AG09309 (cell line): ENCODE data around the gene SNAP23.
"Not testable (repeated sequence)": the region's sequence is repeated elsewhere in the genome, so short reads cannot be mapped to it uniquely, and the experiment has no call there.

ENCODE experiments used
- DNase-seq: peaks from one replicate; pipeline ENCODE4 v3.0.0-alpha.2; 2010; ENCODE audit warnings: low read depth
- H3K4me3 ChIP-seq: 2 replicates; pipeline ENCODE4 v1.5.1; 2011; ENCODE audit warnings: mild to moderate bottlenecking, low read depth, low read length, moderate library complexity; ENCODE audit not compliant: control insufficient read depth
- TF ChIP-seq, protein P1 (sequence below): IDR thresholded peaks from 2 replicates; pipeline ENCODE4 v1.5.1; 2011; ENCODE audit warnings: mild to moderate bottlenecking, low read depth, low read length, inconsistent platforms; ENCODE audit not compliant: insufficient read depth, control insufficient read depth; ENCODE audit errors: missing control alignments

Gene SNAP23

DNA sequence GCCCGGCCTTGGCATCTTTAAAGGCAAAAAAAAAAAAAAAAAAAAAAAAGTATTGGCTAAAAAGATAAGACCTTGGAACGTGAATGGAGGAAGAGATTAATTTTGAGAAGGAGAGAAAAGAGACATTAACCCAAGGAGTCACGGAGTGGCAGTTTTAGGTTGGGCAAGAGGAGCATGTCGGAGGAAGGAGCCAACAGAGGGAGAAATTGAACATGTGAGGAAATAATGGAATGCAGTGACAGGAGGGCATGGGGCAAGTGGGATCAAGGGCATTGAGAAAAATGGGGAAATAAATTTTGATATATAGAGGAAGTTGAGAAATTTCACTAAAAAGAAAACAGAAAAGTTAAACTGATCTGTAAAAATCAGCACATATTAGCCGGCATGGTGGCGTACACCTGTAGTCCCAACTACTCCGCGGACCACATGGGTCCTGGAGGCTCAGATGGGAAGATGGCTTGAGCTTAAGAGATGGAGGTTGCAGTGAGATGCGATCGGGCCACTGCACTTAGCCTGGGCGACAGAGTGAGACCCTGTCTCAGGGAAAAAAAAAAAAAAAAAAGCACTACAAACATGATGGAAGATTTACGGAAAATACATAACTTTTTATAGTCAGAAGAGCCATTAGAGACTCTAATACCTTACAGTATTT, 54.4 kb downstream of the SNAP23 start:
- peak overlapping the region; percentile 85 for H3K4me3 ChIP-seq
- no peak for DNase-seq
- TF ChIP-seq, protein P1, sequence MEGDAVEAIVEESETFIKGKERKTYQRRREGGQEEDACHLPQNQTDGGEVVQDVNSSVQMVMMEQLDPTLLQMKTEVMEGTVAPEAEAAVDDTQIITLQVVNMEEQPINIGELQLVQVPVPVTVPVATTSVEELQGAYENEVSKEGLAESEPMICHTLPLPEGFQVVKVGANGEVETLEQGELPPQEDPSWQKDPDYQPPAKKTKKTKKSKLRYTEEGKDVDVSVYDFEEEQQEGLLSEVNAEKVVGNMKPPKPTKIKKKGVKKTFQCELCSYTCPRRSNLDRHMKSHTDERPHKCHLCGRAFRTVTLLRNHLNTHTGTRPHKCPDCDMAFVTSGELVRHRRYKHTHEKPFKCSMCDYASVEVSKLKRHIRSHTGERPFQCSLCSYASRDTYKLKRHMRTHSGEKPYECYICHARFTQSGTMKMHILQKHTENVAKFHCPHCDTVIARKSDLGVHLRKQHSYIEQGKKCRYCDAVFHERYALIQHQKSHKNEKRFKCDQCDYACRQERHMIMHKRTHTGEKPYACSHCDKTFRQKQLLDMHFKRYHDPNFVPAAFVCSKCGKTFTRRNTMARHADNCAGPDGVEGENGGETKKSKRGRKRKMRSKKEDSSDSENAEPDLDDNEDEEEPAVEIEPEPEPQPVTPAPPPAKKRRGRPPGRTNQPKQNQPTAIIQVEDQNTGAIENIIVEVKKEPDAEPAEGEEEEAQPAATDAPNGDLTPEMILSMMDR = no peak

DNA sequence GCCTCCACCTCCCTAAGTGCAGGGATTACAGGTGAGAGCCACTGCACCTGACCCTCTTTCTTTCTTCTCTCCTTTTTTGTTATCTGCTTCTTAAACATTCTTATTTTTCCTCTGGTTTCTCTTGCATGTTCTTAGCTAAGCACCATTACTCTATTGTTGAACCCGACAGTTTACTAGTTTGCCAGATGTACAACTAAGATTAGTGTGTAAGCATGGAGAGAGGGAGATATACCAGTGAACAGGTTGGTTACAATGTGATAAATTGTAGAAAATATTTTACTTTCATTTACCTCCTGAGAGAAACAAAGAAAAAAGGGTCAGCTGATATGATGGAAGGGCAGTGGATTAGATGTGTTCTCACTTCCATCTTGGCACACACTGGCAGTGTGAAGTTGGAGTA, 58.1 kb downstream of the SNAP23 start:
- no peak for DNase-seq
- TF ChIP-seq, protein P1 = no peak
- no peak overlapping the region for H3K4me3 ChIP-seq

DNA sequence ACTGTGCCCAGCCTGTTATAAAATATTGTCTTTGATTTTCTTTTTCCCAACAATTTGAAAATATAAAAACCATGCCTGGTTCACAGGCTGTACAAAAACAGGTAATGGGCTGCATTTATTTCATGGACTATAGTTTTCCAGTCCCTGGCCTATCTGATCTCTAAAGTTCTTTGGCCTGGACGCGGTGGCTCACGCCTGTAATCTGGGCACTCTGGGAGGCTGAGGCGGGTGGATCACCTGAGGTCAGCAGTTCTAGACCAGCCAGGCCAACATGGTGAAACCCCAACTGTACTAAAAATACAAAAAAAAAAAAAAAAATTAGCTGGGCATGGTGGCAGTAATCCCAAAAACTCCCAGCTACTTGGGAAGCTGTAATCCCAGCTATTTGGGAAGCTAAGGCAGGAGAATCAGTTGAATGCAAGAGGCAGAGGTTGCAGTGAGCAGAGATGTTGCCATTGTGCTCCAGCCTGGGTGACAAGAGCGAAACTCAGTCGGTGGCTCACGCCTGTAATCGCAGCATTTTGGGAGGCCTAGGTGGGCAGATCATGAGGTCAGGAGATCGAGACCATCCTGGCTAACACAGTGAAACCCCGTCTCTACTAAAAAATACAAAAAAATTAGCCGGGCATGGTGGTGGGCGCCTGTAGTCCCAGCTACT, 61.2 kb downstream of the SNAP23 start:
- DNase-seq, H3K4me3 ChIP-seq: not testable (repeated sequence)

DNA sequence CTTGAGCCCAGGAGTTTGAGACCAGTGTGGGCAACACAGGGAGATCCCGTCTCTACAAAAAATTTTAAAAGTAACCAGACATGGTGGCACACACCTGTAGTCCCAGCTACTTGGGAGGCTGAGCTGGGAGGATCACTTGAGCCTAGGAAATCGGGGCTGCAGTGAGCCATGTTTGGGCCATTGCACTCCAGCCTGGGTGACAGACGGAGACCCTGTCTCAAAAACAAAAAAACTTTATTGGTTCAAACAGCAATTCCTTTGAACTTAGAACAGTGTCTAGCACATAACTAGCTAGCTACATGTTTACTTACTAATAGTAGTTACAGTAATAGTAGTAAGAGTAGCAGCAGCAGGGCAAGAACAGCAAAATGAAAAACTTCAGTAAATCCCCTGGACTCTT, 63.3 kb downstream of the SNAP23 start:
- DNase-seq = no peak
- H3K4me3 ChIP-seq = no peak overlapping the region
- TF ChIP-seq, protein P1 = no peak

DNA sequence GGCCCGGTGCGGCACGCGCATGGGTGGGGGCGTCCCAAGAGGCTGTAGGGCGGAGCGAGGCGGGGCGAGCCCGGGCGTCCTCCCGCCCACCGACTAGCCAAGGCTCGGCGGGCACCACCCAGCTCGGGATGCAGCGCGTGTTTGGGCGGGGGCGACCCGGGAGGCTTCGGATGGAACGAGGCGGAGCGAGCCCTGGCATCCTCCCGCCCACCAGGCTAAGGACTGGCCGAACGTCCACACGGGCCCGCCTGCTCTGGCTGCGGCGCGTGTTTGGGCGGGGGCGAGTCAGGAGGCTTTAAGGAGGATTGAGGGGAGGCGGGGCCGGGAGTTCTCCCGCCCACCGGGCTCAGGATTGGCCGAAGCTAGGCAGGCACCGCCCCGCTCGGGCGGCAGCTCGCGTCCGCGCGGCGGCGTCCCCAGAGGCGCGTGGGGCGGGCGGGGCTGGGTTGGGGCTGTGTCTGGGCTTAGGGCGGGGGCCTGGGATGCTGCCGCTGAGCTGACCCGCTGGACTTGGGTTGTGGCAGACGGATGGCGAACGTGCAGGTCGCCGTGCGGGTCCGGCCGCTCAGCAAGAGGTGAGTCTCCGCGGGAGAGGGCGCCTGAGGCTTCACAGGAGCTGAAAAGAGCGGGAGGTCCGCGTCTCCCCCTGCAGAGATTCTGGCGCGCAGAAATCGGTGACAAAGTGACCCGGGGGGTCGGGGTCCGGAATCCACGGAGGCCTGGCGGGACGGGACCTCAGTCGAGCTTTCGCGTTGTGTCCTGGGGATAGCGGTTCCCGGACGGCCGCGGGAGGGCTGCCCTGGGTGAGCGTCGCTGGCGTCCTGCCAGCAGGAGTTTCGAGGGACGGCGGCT, 80.0 kb downstream of the SNAP23 start, which contains the start of gene STARD9:
TSS of gene STARD9 (plus strand) at position 419 of the 852 bp plus-strand sequence. CDS start at position 529, 110 bp downstream.
- TF ChIP-seq, protein P1 = no peak
- DNase-seq = peak; percentile 90
- H3K4me3 ChIP-seq = peak within 1 kb of the TSS; percentile 78

DNA sequence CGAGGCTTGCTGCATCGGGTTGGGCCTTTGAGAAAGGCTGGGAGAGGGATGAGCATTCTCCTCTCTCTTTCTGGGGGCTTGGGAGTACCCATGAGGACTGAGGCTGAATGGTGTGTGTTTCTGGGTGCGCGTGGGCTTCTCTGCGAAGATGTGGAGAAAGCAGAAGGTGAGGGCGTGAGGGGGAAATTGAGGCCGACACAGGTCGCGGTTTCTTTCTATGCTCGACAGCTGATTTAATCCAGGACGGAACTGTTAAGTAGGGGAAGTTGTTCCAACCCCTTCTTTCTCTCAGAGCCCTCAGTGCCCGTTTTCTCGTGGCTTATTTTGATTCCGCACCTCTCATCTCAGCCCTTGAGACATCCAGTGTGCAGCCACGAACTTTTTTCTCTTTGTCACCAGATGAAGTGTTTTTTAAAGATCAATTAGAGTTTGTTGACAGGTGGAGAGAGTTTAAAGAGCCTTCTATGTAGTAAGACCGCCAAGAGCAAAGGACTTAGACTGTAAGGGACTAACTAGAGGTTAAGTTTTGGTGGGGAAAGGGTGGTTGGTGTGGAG, 80.7 kb downstream of the SNAP23 start:
- no peak for DNase-seq
- H3K4me3 ChIP-seq = peak overlapping the region; percentile 78
- TF ChIP-seq, protein P1 = no peak
